OCI-LY7 (cell line): ENCODE measurements around the gene ATP2C2.

Source experiments
- EZH2phosphoT487 ChIP-seq: fragments of 200-600 bp; sonication (generic); IDR thresholded peaks from 2 replicates; pipeline ENCODE4 v1.6.1; 2018; ENCODE audit warnings: low read depth, borderline replicate concordance, mild to moderate bottlenecking, mixed run types, antibody characterized with exemption, low read length, moderate library complexity, mixed read lengths
- TF ChIP-seq, protein P1 (sequence below): fragments of 200-600 bp; sonication (generic); conservative IDR thresholded peaks from 2 replicates; pipeline ENCODE4 v1.5.1; 2014; ENCODE audit warnings: mild to moderate bottlenecking, antibody characterized with exemption, low read length, moderate library complexity, mixed read lengths

DNA sequence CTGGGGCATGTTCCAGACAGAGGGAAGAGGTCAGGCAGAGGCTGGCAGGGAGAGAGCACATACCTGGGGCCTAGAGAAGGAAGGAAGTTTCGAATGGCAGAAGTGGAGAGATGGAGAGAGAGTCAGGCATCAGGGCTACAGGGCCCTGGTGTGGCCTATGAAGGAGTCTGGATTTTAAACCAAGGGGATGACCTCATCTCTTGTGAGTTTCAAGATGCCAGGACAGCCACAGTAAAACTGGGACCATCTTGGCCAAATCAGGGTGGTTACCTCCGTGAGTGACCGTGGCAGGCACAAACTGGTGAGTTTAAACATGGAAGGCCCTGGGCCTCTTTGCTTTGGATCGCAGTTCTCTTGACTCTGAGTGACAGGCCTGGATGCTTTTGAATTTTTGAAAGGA, 7.6 kb upstream of the ATP2C2 start:
- no peak for TF ChIP-seq EZH2phosphoT487
- TF ChIP-seq, protein P1, sequence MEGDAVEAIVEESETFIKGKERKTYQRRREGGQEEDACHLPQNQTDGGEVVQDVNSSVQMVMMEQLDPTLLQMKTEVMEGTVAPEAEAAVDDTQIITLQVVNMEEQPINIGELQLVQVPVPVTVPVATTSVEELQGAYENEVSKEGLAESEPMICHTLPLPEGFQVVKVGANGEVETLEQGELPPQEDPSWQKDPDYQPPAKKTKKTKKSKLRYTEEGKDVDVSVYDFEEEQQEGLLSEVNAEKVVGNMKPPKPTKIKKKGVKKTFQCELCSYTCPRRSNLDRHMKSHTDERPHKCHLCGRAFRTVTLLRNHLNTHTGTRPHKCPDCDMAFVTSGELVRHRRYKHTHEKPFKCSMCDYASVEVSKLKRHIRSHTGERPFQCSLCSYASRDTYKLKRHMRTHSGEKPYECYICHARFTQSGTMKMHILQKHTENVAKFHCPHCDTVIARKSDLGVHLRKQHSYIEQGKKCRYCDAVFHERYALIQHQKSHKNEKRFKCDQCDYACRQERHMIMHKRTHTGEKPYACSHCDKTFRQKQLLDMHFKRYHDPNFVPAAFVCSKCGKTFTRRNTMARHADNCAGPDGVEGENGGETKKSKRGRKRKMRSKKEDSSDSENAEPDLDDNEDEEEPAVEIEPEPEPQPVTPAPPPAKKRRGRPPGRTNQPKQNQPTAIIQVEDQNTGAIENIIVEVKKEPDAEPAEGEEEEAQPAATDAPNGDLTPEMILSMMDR: no peak
